Measurements from ENCODE around the gene RPS3. TPM values are rescaled to one million over a fixed set of nuclear protein-coding genes. Genes with fewer than 3 reads are reported as not detected.

Gene RPS3
- total RNA-seq, 1 experiment from 2014 or later, result 6,280 TPM

DNA sequence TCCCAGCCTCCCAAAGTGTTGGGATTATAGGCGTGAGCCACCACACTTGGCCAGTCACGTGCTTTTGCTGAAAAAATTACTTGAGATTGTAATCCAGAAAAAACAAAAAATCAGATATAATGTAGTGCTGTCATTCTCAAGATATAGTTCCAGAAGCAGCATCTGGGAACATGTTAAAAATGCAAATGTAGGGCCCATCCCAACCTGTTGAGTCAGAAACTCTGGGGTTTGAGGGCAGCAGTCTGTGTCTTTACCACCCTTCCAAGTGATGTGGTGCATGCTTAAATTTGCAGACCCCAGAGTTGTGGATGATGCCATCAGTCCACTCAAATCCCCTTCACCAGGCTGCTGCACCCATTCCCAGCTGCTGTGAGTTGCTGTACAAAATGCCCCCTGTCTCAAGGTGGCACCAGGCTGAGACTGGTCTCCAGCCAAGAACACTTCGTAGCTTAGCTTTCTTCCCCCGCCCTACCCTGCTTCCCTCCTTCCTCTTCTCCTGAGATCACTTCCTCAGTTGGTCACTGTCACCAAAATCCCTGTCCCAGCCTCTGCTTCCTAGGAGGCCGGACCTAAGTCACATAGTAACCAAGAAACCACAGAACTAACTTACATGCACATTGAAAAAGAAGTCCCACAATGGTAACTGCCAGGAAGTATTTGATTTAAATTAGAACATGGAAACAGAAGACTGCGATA is 29.6 kb upstream of the RPS3 start:
- intact Hi-C loops (cut with micrococcal nuclease; ENCODE audit: unreplicated experiment), result loop anchor here (5.0 kb wide), 1 partner anchor 212 kb away; no protein-coding TSS in a partner anchor
- TF ChIP-seq, protein P1, sequence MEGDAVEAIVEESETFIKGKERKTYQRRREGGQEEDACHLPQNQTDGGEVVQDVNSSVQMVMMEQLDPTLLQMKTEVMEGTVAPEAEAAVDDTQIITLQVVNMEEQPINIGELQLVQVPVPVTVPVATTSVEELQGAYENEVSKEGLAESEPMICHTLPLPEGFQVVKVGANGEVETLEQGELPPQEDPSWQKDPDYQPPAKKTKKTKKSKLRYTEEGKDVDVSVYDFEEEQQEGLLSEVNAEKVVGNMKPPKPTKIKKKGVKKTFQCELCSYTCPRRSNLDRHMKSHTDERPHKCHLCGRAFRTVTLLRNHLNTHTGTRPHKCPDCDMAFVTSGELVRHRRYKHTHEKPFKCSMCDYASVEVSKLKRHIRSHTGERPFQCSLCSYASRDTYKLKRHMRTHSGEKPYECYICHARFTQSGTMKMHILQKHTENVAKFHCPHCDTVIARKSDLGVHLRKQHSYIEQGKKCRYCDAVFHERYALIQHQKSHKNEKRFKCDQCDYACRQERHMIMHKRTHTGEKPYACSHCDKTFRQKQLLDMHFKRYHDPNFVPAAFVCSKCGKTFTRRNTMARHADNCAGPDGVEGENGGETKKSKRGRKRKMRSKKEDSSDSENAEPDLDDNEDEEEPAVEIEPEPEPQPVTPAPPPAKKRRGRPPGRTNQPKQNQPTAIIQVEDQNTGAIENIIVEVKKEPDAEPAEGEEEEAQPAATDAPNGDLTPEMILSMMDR (IDR thresholded peaks at IDR 0.05; ENCODE audit: insufficient read depth in 1 of 2, low read depth in 1 of 2, low read length in 1 of 2, severe bottlenecking in 1 of 2, unreplicated experiment in 1 of 2), result no peak
- H3K4me1 ChIP-seq, result peaks cover 67% of the 10 kb centered on the region
- Mint-ChIP-seq H3K36me3 (ENCODE audit: insufficient read depth, unreplicated experiment) (peaks cover 34% of the 10 kb centered on the region), H3K27ac (ENCODE audit: unreplicated experiment) (peak overlapping the region; percentile 79), H3K9me3 (ENCODE audit: unreplicated experiment) (peaks cover 12% of the 10 kb centered on the region), H3K27me3 (ENCODE audit: insufficient read depth, unreplicated experiment) (no peaks in the 10 kb centered on the region), H3K4me1 (ENCODE audit: low read depth, unreplicated experiment) (peaks cover 45% of the 10 kb centered on the region), H3K4me3 (ENCODE audit: unreplicated experiment) (no peak overlapping the region)
- no peak for DNase-seq
- BruUV-seq (replicated peaks), result no TSS peak
- no peaks in the 10 kb centered on the region; the same call in 1 of the 2 replicates for H3K36me3 ChIP-seq (ENCODE audit: control insufficient read depth, insufficient read depth, low read length)
- no peaks in the 10 kb centered on the region for H3K27me3 ChIP-seq (replicated peaks; ENCODE audit: control insufficient read depth, insufficient read depth, low read length)
- ChIA-PET CTCF (interaction anchor here (0.7 to 1.0 kb wide), 2 partner anchors 19 to 60 kb away, joined by 3 to 7 read pairs; partner anchors contain the start of gene ARRB1), POLR2A (no interaction called here)
- peaks cover 14% of the 10 kb centered on the region for H3K9me3 ChIP-seq
- H3K4me3 ChIP-seq (ENCODE audit: low read depth, low read length), result no peak overlapping the region

DNA sequence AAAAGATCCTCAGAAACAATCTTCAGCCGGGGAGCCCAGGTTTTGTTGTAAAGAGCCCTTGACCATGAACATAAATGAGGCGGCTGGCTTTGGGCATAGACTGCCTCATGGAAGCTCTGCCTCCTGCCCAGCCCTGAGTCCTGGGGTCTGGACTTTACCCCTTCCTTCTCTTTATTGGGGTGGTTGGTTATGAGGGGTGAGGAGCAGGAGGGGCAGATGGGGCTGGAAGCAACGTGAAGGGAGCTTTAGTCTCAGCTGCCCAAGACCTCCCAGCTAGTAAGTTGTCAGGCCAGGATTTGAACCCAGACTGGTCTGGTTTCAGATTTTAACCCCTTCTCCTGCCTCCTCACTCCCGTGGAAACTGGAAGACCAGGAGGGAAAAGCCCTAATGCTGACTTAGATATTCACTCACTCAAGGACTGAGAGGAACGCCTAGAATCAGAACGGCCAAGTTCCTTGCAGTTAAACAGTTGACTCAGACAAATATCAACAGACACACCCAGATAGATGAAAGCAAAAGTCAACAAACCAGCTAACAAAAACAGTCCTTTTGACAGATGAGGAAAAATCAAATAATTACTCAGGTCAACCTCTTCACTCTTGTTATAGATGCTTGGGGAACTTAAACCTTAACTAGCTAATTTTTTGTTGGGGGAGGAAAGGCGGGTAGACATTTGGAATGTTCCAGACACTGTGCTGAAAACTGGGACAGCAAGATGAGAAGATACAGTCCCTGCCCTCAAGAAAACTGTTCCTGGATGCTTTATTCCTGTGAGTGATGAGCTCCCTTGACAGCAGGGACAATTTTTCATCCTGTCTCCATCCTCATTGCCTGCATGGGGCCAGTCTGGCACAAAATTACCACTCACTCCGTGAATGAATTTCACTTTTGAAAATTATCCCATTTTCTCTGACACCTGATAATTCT is 27.1 kb upstream of the RPS3 start:
- DNase-seq, result peak; percentile 74 to 78
- H3K27me3 Mint-ChIP-seq (ENCODE audit: insufficient read depth, unreplicated experiment), result no peaks in the 10 kb centered on the region
- H3K4me3 ChIP-seq (ENCODE audit: low read depth, low read length), result no peak overlapping the region
- POLR2A ChIA-PET, result interaction anchor here (0.5 to 1.9 kb wide), 8 partner anchors 9 to 190 kb away, joined by 3 to 14 read pairs (median 5); no protein-coding TSS in a partner anchor
- CTCF ChIA-PET, result interaction anchor here (0.7 to 1.8 kb wide), 16 partner anchors 9 to 225 kb away, joined by 3 to 20 read pairs (median 4); no protein-coding TSS in a partner anchor
- no peaks in the 10 kb centered on the region for H3K9me3 Mint-ChIP-seq (ENCODE audit: unreplicated experiment)
- TSS peak; percentile 90 for BruUV-seq (replicated peaks)
- TF ChIP-seq, protein P1 (IDR thresholded peaks at IDR 0.05; ENCODE audit: insufficient read depth in 1 of 2, low read depth in 1 of 2, low read length in 1 of 2, severe bottlenecking in 1 of 2, unreplicated experiment in 1 of 2), result no peak
- no peaks in the 10 kb centered on the region for H3K36me3 ChIP-seq (ENCODE audit: control insufficient read depth, insufficient read depth, low read length)
- peaks cover 69% of the 10 kb centered on the region for H3K4me1 ChIP-seq
- H3K4me1 Mint-ChIP-seq (ENCODE audit: low read depth, unreplicated experiment), result peaks cover 58% of the 10 kb centered on the region
- peak overlapping the region; percentile 79 for H3K27ac Mint-ChIP-seq (ENCODE audit: unreplicated experiment)
- no peaks in the 10 kb centered on the region for H3K27me3 ChIP-seq (replicated peaks; ENCODE audit: control insufficient read depth, insufficient read depth, low read length)
- peak overlapping the region; percentile 53 for H3K4me3 Mint-ChIP-seq (ENCODE audit: unreplicated experiment)
- intact Hi-C loops (cut with micrococcal nuclease; ENCODE audit: unreplicated experiment), result loop anchor here (1.0 to 5.0 kb wide), 4 partner anchors 8 to 215 kb away; no protein-coding TSS in a partner anchor
- peaks cover 5% of the 10 kb centered on the region; the same call in 1 of the 2 replicates for H3K9me3 ChIP-seq
- H3K36me3 Mint-ChIP-seq (ENCODE audit: insufficient read depth, unreplicated experiment), result peaks cover 18% of the 10 kb centered on the region

DNA sequence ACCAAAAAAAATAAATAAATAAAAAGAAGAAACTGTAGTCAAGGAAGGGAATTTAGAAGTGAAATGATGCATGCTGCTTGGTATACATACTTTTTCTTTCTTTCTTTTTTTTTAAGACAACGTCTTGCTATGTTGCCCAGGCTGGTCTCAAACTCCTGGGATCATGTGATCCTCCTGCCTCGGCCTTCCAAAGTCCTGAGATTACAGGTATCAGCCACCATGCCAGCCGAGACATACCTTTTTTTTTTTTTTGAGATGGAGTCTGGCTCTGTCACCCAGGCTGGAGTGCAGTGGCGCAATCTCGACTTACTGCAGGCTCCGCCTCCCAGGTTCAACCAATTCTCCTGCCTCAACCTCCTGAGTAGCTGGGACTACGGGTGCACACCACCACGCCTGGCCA is 26.1 kb upstream of the RPS3 start:
- Mint-ChIP-seq H3K4me1 (ENCODE audit: low read depth, unreplicated experiment) (peaks cover 58% of the 10 kb centered on the region), H3K4me3 (ENCODE audit: unreplicated experiment) (no peak overlapping the region), H3K27ac (ENCODE audit: unreplicated experiment) (peak overlapping the region; percentile 79), H3K9me3 (ENCODE audit: unreplicated experiment) (no peaks in the 10 kb centered on the region), H3K36me3 (ENCODE audit: insufficient read depth, unreplicated experiment) (peaks cover 14% of the 10 kb centered on the region), H3K27me3 (ENCODE audit: insufficient read depth, unreplicated experiment) (no peaks in the 10 kb centered on the region)
- ChIA-PET POLR2A (interaction anchor here (0.5 to 1.9 kb wide), 5 partner anchors 8 to 42 kb away, joined by 4 to 14 read pairs (median 10); no protein-coding TSS in a partner anchor), CTCF (interaction anchor here (0.7 to 1.7 kb wide), 8 partner anchors 9 to 226 kb away, joined by 3 to 20 read pairs (median 6); no protein-coding TSS in a partner anchor)
- Histone ChIP-seq H3K4me1 (peaks cover 65% of the 10 kb centered on the region), H3K27me3 (replicated peaks; ENCODE audit: control insufficient read depth, insufficient read depth, low read length) (no peaks in the 10 kb centered on the region), H3K4me3 (ENCODE audit: low read depth, low read length) (no peak overlapping the region), H3K9me3 (peaks cover 5% of the 10 kb centered on the region; the same call in 1 of the 2 replicates), H3K36me3 (ENCODE audit: control insufficient read depth, insufficient read depth, low read length) (no peaks in the 10 kb centered on the region)
- intact Hi-C loops (cut with micrococcal nuclease; ENCODE audit: unreplicated experiment), result loop anchor here (5.0 kb wide), 1 partner anchor 216 kb away; no protein-coding TSS in a partner anchor
- no peak for DNase-seq
- BruUV-seq (replicated peaks), result no TSS peak
- TF ChIP-seq, protein P1 (IDR thresholded peaks at IDR 0.05; ENCODE audit: insufficient read depth in 1 of 2, low read depth in 1 of 2, low read length in 1 of 2, severe bottlenecking in 1 of 2, unreplicated experiment in 1 of 2), result no peak

Data from Caco-2 (cell line).